Measurements from ENCODE around the gene RDH13. TPM values are rescaled to one million over a fixed set of nuclear protein-coding genes. Genes with fewer than 3 reads are reported as not detected.

The RDH13 gene
- total and polyA plus RNA-seq, 9 donors: 7.8 to 17.3 (median 11.8) TPM

- H3K27ac ChIP-seq: no peak overlapping the region
- no peaks in the 10 kb centered on the region for H3K4me1 ChIP-seq (ENCODE audit: insufficient read depth)
- TF ChIP-seq CTCF (IDR thresholded peaks at IDR 0.05) (no peak), POLR2A (IDR thresholded peaks at IDR 0.05) (no peak), EP300 (IDR thresholded peaks at IDR 0.05) (no peak)
- intact Hi-C loops (cut with DNase I): no loop called here
- H3K36me3 ChIP-seq: no peaks in the 10 kb centered on the region
- H3K27me3 ChIP-seq: no peaks in the 10 kb centered on the region
- no peak for DNase-seq
- H3K4me3 ChIP-seq: no peak overlapping the region
- no peaks in the 10 kb centered on the region for H3K9me3 ChIP-seq
- WGBS, 3 donors: 94 to 96% (median 96%) methylated on average over 30 of the region's 30 CpGs
Measured at GRCh38 chr19:55044771-55045716, 17.9 kb downstream of the RDH13 start.

- no peaks in the 10 kb centered on the region for H3K36me3 ChIP-seq
- intact Hi-C loops (cut with DNase I): no loop called here
- TF ChIP-seq POLR2A (IDR thresholded peaks at IDR 0.05): no peak
- 79 to 89% (median 87%) methylated on average over 5 of the region's 5 CpGs for WGBS, 3 donors
- H3K9me3 ChIP-seq: no peaks in the 10 kb centered on the region
- DNase-seq: no peak
- H3K27ac ChIP-seq: no peak overlapping the region
- no peaks in the 10 kb centered on the region for H3K4me1 ChIP-seq (ENCODE audit: insufficient read depth)
- no peak overlapping the region for H3K4me3 ChIP-seq
- H3K27me3 ChIP-seq: no peaks in the 10 kb centered on the region
Measured at GRCh38 chr19:55044286-55044685, 18.7 kb downstream of the RDH13 start.

GRCh38 chr19:55042688-55043087 is 20.3 kb downstream of the RDH13 start:
- H3K27me3 ChIP-seq: no peaks in the 10 kb centered on the region
- H3K36me3 ChIP-seq: no peaks in the 10 kb centered on the region
- H3K27ac ChIP-seq: no peak overlapping the region
- H3K9me3 ChIP-seq: no peaks in the 10 kb centered on the region
- no peak overlapping the region for H3K4me3 ChIP-seq
- H3K4me1 ChIP-seq (ENCODE audit: insufficient read depth): no peaks in the 10 kb centered on the region
- 70 to 93% (median 89%) methylated on average over 11 of the region's 11 CpGs for WGBS, 3 donors
- intact Hi-C loops (cut with DNase I): no loop called here
- no peak for TF ChIP-seq EP300 (IDR thresholded peaks at IDR 0.05)
- no peak for TF ChIP-seq POLR2A (IDR thresholded peaks at IDR 0.05)
- no peak for TF ChIP-seq CTCF (IDR thresholded peaks at IDR 0.05)
- no peak for DNase-seq

- no peak overlapping the region for H3K27ac ChIP-seq
- no peaks in the 10 kb centered on the region for H3K4me1 ChIP-seq (ENCODE audit: insufficient read depth)
- H3K27me3 ChIP-seq: no peaks in the 10 kb centered on the region
- H3K36me3 ChIP-seq: no peaks in the 10 kb centered on the region
- WGBS, 3 donors: 89 to 92% (median 91%) methylated on average over 9 of the region's 9 CpGs
- DNase-seq: no peak
- H3K4me3 ChIP-seq: no peak overlapping the region
- TF ChIP-seq CTCF (IDR thresholded peaks at IDR 0.05): no peak
- TF ChIP-seq POLR2A (IDR thresholded peaks at IDR 0.05): no peak
- TF ChIP-seq EP300 (IDR thresholded peaks at IDR 0.05): no peak
- intact Hi-C loops (cut with DNase I): no loop called here
- H3K9me3 ChIP-seq: no peaks in the 10 kb centered on the region
Measured at GRCh38 chr19:55042344-55042678, 20.6 kb downstream of the RDH13 start.

All from ovary (tissue), 9 donors.